HCT116 (cell line): ENCODE data around the gene FBXL16. TPM values are rescaled to one million over a fixed set of nuclear protein-coding genes. Genes with fewer than 3 reads are reported as not detected.

Experiments used
- EGR1 ChIP-seq: IDR thresholded peaks from 2 replicates; pipeline ENCODE4 v1.6.1; 2012; ENCODE audit warnings: low read depth
- MAX ChIP-seq: IDR thresholded peaks from 2 replicates; pipeline ENCODE4 v1.6.1; 2012
- REST ChIP-seq: IDR thresholded peaks from 2 replicates; pipeline ENCODE4 v1.6.1; 2012; ENCODE audit warnings: low read depth
- ZBTB33 ChIP-seq: IDR thresholded peaks from 2 replicates; pipeline ENCODE4 v1.6.1; 2011; ENCODE audit warnings: mild to moderate bottlenecking, low read length, moderate library complexity; ENCODE audit not compliant: insufficient replicate concordance; ENCODE audit errors: extremely low read depth
- total RNA-seq: library from RNA; stranded (reverse); gene quantifications from one replicate; pipeline ENCODE4 v1.2.1, GENCODE V29; 2021; ENCODE audit not compliant: unreplicated experiment

The FBXL16 gene
- total RNA-seq, 1 experiment from 2014 or later: 49.7 TPM

- TF ChIP-seq REST: no peak
- no peak for TF ChIP-seq EGR1
- TF ChIP-seq ZBTB33: no peak
- no peak for TF ChIP-seq MAX
- TF ChIP-seq, all 23 proteins: peak for 0
These were observed 22.9 kb downstream of the FBXL16 start (continued) for GRCh38 chr16:682493-683395.
